ENCODE data around the gene TAF11. TPM values are rescaled to one million over a fixed set of nuclear protein-coding genes. Genes with fewer than 3 reads are reported as not detected.
"Not testable (repeated sequence)": the region's sequence is repeated elsewhere in the genome, so short reads cannot be mapped to it uniquely, and the experiment has no call there.

TAF11 gene, protein sequence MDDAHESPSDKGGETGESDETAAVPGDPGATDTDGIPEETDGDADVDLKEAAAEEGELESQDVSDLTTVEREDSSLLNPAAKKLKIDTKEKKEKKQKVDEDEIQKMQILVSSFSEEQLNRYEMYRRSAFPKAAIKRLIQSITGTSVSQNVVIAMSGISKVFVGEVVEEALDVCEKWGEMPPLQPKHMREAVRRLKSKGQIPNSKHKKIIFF
- total RNA-seq (2014; rRNA removed; shearing (Covaris generic)) (18.2 and 27.1 TPM in 2 replicates), polyA plus RNA-seq (2016; fragmentation: Nextera tagmentation; extraction: Ambion mirVana) (23.0 and 24.8 TPM in 2 replicates)

DNA sequence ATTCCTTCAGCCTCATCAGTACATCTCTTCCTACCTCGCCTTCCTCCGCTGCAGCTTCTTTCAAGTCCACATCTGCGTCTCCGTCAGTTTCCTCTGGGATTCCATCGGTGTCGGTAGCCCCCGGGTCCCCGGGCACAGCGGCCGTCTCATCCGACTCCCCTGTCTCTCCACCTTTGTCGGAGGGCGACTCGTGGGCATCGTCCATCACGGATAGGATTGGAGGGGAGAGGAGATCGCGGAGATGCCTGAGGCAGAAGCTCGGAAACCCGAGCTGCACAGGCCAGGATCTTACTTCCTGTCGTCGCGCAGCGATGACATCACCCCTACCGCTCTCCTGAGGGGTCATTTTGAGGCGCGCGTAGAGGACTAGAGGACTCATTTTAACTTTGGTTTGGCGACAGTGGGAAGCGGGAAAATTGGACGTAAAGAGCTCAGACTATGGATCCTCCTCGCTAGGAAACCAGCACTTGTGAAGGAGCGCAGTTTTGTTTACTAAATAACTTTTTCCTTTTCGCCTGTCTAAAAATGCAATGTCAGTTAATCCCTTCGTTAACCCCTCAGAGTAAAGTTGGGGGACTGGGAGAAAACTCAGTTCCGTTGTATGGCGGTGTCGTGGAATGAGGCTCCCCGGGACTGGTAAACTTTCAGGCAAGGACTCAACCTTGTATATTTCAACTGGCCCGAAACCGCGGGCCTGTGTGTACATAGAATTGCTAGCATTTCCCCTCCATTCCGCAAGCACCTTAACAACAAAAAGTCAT, at the start of gene TAF11:
Gene TAF11 (minus strand): TSS at position 290 of the 761 bp plus-strand sequence. CDS start 85 bp downstream, at position 205.
- H3K36me3 ChIP-seq (ENCODE audit: low read depth) = no peaks in the 10 kb centered on the region
- no peaks in the 10 kb centered on the region for H3K9me3 ChIP-seq (ENCODE audit: low read depth)
- peak within 1 kb of the TSS; percentile 99 for H2AFZ ChIP-seq
- H3K9ac ChIP-seq = peak within 1 kb of the TSS; percentile 97
- peaks cover 79% of the 10 kb centered on the region for H3K79me2 ChIP-seq (ENCODE audit: insufficient read depth)
- H3K4me3 ChIP-seq = peak within 1 kb of the TSS; percentile 100
- in situ Hi-C loops (cut with MboI) = no loop called here
- peak within 1 kb of the TSS; percentile 87 for H3K4me2 ChIP-seq (ENCODE audit: unreplicated experiment)
- H3K27me3 ChIP-seq (replicated peaks; ENCODE audit: insufficient read depth) = no peaks in the 10 kb centered on the region
- peak; percentile 98 for DNase-seq
- WGBS, 2 experiments (ENCODE audit: low coverage in 1 of 2, low lambda C conversion rate in 2 of 2, missing lambda C conversion rate in 2 of 2) = 1% methylated on average over 43 of the region's 43 CpGs
- no peaks in the 10 kb centered on the region for H4K20me1 ChIP-seq (ENCODE audit: insufficient read depth)
- H3K27ac ChIP-seq = peak within 1 kb of the TSS; percentile 88
- H3K4me1 ChIP-seq (ENCODE audit: insufficient read depth) = peaks cover 14% of the 10 kb centered on the region
- TF ChIP-seq EZH2 (IDR thresholded peaks at IDR 0.05; ENCODE audit: insufficient read depth, poor library complexity, severe bottlenecking) (no peak), EZH2phosphoT487 (IDR thresholded peaks at IDR 0.05; ENCODE audit: insufficient read depth, low read depth) (no peak)
- no peaks in the 10 kb centered on the region for H3K9me2 ChIP-seq (ENCODE audit: insufficient read depth)
- peaks cover 20% of the 10 kb centered on the region; the same call in 1 of the 2 replicates for H3F3A ChIP-seq (ENCODE audit: insufficient read depth)

DNA sequence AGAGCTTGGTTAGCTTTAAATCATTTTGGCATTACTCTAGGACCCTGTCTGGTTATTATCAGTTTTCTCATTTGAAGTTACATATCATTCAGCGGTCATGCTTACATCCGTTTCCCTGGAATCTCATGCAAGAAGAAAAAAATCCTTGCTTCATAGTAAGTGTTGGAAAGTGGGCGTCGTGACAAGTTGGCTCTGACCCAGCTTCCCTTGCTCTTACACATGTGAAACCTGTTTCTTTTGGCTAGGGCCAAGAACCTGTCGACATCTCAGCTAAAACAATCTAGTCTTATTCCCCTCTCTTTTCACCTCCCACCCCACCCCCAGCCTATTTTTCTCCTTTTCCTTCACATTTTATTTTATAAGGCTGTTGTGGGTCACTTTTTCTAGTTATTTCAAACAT, 46.7 kb upstream of the TAF11 start:
- H4K20me1 ChIP-seq (ENCODE audit: insufficient read depth) = no peaks in the 10 kb centered on the region
- H3K36me3 ChIP-seq (ENCODE audit: low read depth) = no peaks in the 10 kb centered on the region
- no peak overlapping the region for H3K27ac ChIP-seq
- in situ Hi-C loops (cut with MboI) = no loop called here
- H2AFZ ChIP-seq = no peak overlapping the region
- no peaks in the 10 kb centered on the region for H3K27me3 ChIP-seq (replicated peaks; ENCODE audit: insufficient read depth)
- no peaks in the 10 kb centered on the region for H3F3A ChIP-seq (ENCODE audit: insufficient read depth)
- no peaks in the 10 kb centered on the region for H3K79me2 ChIP-seq (ENCODE audit: insufficient read depth)
- TF ChIP-seq EZH2 (IDR thresholded peaks at IDR 0.05; ENCODE audit: insufficient read depth, poor library complexity, severe bottlenecking) = no peak
- TF ChIP-seq EZH2phosphoT487 (IDR thresholded peaks at IDR 0.05; ENCODE audit: insufficient read depth, low read depth) = no peak
- no peaks in the 10 kb centered on the region for H3K9me2 ChIP-seq (ENCODE audit: insufficient read depth)
- WGBS, 2 experiments (ENCODE audit: low coverage in 1 of 2, low lambda C conversion rate in 2 of 2, missing lambda C conversion rate in 2 of 2) = 72 to 75% methylated on average over 5 of the region's 5 CpGs
- no peak overlapping the region for H3K4me3 ChIP-seq
- H3K4me2 ChIP-seq (ENCODE audit: unreplicated experiment) = no peak overlapping the region
- no peak overlapping the region for H3K9ac ChIP-seq
- DNase-seq = no peak
- H3K4me1 ChIP-seq (ENCODE audit: insufficient read depth) = no peaks in the 10 kb centered on the region
- H3K9me3 ChIP-seq (ENCODE audit: low read depth) = no peaks in the 10 kb centered on the region

DNA sequence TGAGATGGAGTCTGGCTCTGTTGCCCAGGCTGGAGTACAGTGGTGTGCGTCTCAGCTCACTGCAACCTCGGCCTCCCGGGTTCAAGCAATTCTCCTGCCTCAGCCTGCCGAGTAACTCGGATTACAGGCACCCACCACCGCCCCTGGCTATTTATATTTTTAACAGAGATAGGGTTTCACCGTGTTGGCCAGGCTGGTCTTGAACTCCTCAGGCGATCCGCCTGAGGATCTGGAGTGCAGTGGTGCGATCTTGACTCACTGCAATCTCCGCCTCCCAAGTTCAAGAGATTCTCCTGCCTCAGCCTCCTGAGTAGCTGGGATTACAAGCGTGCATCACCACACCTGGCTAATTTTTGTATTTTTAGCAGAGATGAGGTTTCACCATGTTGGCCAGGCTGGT, 44.4 kb upstream of the TAF11 start:
- H3K9me2 ChIP-seq (ENCODE audit: insufficient read depth); H3K36me3 ChIP-seq (ENCODE audit: low read depth); H3K4me3 ChIP-seq; H3K27ac ChIP-seq; H3K4me2 ChIP-seq (ENCODE audit: unreplicated experiment); H3F3A ChIP-seq (ENCODE audit: insufficient read depth); H3K27me3 ChIP-seq (replicated peaks; ENCODE audit: insufficient read depth); H4K20me1 ChIP-seq (ENCODE audit: insufficient read depth); H3K4me1 ChIP-seq (ENCODE audit: insufficient read depth); H2AFZ ChIP-seq; DNase-seq; H3K9me3 ChIP-seq (ENCODE audit: low read depth); H3K9ac ChIP-seq; in situ Hi-C loops (cut with MboI): not testable (repeated sequence)
- 97 to 98% methylated on average over 12 of the region's 12 CpGs for WGBS, 2 experiments (ENCODE audit: low coverage in 1 of 2, low lambda C conversion rate in 2 of 2, missing lambda C conversion rate in 2 of 2)
- H3K79me2 ChIP-seq (ENCODE audit: insufficient read depth) = peaks cover 16% of the 10 kb centered on the region; the same call in 1 of the 2 replicates

DNA sequence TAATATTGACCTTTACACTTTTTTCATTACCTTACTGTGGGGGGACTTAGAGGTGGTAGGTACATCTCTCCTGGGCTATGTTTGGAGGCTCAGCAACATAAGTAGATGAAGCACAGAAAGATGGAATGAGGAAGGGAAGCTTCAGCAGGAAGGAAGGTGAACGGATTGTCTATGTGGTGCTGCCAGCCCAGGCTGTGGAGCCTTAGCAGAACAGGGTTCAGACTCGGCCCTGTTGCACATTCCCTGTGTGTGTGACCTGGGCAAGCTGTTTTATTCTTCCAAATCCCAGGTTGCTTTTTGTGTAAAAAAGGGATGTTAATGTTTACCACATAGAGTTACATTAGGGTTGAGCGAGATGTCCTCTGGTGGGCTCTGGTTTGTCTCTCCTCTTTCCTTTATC, 42.4 kb upstream of the TAF11 start:
- 0 out of 2 replicates have a peak, but pooled peaks cover 4% of the 10 kb centered on the region for H3F3A ChIP-seq (ENCODE audit: insufficient read depth)
- no peak overlapping the region for H3K4me2 ChIP-seq (ENCODE audit: unreplicated experiment)
- no peaks in the 10 kb centered on the region for H4K20me1 ChIP-seq (ENCODE audit: insufficient read depth)
- H3K4me1 ChIP-seq (ENCODE audit: insufficient read depth) = peaks cover 17% of the 10 kb centered on the region
- H3K27me3 ChIP-seq (replicated peaks; ENCODE audit: insufficient read depth) = no peaks in the 10 kb centered on the region
- no peak overlapping the region for H2AFZ ChIP-seq
- H3K79me2 ChIP-seq (ENCODE audit: insufficient read depth) = peaks cover 16% of the 10 kb centered on the region; the same call in 1 of the 2 replicates
- no peak for DNase-seq
- no peak overlapping the region for H3K4me3 ChIP-seq
- no peaks in the 10 kb centered on the region for H3K36me3 ChIP-seq (ENCODE audit: low read depth)
- H3K27ac ChIP-seq = no peak overlapping the region
- H3K9me3 ChIP-seq (ENCODE audit: low read depth) = no peaks in the 10 kb centered on the region
- no peak for TF ChIP-seq EZH2phosphoT487 (IDR thresholded peaks at IDR 0.05; ENCODE audit: insufficient read depth, low read depth)
- H3K9ac ChIP-seq = no peak overlapping the region
- no peaks in the 10 kb centered on the region for H3K9me2 ChIP-seq (ENCODE audit: insufficient read depth)
- 79% methylated on average over 3 of the region's 3 CpGs for WGBS, 2 experiments (ENCODE audit: low coverage in 1 of 2, low lambda C conversion rate in 2 of 2, missing lambda C conversion rate in 2 of 2)
- in situ Hi-C loops (cut with MboI) = no loop called here

Measured in GM23248 (cell line).